GM18868 (cell line): ENCODE measurements around the gene RAP2A.
A peak's percentile ranks its signal among the peaks of the same experiment; 100 is the strongest.

Experiments used
- ATAC-seq: cut with Tn5 transposase; IDR thresholded peaks from one replicate; pipeline ENCODE4 v1.9.1; 2021; ENCODE audit warnings: mild to moderate bottlenecking, moderate library complexity; ENCODE audit not compliant: unreplicated experiment

The RAP2A gene

DNA sequence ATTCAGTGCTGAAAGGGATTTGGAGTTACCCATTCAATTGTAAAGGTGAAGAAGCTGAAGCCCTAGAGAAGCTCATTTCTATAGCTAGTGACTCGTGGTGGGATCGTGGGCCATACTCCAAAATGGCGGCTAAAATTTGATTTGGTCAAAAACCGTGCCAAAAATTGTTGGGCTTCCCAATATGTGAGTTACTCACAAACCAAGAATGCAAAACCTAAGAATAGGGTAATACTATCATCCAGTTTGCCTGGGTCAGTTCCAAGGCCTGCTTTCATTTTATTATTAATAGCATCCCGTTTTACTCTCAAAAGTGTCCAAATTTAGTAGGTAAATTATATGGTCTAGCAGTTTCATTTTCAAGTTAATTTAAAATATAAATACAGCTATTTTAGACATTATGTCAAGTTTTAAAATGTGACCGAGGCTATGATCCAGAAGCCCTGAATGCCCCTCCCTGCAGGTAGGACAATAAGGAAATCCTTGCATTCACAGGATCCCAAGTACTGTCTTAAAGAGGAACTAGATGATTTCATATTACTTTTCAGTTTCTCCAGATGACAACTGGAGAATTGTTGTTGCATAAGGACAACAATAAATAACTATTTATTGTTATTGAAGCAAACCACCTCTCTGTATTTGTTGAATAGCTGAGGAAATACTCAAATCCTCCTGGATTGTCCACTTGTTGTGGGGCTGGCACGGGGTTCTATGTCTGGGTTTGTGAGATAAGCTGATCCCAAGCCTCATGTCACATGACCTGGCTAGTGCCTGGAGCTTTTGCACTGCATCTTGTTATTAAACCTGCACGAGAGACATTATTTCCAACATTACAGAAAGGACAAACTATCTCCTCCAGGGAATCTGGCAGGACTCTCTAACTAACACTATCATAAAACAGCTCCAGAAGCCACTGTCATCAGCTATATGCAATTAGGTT lies 11.6 kb upstream of the RAP2A start:
- no peak for ATAC-seq

DNA sequence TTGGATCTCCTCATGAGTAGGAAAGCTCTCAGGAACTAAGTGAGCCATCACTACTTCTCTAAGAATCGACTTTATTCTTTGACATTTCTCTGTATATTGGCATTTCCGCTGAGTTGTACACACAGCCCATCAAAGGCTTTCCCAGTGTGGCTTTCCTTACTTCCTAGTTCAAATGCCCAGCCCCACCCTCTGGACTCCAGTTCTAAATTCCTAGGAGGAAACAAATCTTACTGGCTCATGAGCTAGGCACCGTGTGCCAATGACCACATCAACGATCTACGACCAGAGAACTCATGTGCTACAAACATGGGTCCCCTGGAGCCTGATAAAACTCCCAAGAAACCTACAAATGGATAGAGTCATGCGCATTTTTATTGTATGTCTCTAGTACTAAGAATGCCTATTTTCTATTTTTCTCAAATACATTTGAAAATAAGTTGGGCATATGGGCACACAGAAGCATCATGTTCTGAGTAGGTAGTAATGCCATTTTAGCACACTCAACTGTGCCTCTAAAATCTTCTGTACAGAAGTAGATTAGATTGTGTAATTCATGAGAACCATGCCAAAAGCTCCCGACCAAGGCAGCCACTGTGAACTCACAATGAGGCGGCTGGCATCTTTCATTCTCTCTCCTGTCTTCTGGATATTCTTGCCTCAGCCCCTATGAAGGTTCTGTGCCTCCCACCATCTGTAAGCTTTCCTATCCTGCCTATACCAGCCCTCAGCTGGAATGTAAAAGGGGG lies 10.5 kb upstream of the RAP2A start:
- no peak for ATAC-seq

DNA sequence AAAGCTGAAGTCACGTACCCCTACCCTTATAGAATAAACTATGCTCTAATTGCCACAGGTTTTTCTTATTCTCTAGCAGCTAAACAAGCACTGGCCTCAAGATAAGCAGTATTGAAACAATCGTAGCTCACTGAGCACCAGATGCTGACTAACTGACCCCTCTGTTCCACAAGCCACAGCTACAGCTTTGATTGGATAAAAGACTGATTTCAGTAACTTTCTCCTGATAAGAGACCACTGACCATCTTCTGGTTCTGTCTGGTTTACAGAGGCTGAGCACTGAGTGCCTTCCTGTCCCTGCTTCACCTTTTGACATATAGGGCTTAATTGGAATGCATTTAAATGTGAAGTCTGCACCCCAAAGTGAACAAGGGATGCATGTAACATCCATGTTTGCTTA lies 8.4 kb upstream of the RAP2A start:
- no peak for ATAC-seq

DNA sequence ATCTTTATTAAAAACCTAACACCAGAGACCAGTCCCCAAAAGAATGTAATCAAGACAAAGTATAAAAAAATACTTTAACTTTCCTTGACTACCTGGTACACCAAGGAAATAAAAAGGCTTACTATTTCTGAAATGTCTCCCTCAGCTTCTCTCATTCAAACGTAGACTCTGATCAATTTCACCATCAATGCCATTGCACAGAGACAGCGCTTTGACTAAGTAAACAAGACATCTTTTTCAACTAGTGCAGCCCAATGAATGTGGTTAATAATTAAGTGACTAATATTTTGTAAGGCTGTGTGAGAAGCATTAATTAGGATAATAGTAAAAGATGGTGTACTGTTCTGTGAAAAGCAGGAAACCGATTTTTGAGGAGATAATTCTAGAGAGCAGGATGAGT lies 7.3 kb upstream of the RAP2A start:
- ATAC-seq = no peak

DNA sequence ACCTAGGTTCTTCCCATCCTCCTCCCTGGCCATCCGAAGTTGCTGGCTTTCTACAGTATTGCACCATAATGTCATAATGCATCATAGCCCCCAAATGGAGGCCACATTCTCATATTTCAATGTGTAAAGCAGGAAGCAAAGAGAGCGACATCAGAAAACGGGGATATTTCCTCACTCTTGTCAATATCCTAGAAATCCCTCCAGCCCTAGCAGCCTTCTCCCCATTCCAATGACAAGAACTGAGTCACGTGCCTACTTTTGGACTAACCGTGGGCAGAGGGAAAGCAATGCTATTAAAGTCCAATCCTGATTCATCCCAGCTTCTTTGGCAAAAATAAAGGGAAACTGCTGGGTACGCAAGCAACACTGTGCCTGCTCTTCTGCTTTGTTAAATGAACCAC lies 4.3 kb upstream of the RAP2A start:
- ATAC-seq = no peak

DNA sequence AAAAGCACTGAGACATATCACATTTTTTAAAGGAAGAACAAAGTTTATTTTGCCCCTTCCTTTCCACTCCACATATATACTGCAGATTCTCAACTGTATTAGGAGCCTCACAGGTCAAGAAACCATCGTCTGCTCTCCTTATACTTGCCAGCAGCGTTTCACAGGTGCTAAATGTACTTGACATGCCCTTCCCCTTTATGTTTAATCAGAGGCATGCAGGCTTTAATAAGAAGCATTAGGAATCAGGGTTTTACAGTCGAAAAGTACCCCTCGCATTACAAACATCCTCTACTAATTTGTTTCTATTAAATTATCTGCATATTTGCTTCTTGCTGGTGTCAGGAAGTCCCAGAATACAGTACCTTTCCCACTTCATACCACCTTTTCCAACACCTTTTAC lies 3.7 kb upstream of the RAP2A start:
- no peak for ATAC-seq

DNA sequence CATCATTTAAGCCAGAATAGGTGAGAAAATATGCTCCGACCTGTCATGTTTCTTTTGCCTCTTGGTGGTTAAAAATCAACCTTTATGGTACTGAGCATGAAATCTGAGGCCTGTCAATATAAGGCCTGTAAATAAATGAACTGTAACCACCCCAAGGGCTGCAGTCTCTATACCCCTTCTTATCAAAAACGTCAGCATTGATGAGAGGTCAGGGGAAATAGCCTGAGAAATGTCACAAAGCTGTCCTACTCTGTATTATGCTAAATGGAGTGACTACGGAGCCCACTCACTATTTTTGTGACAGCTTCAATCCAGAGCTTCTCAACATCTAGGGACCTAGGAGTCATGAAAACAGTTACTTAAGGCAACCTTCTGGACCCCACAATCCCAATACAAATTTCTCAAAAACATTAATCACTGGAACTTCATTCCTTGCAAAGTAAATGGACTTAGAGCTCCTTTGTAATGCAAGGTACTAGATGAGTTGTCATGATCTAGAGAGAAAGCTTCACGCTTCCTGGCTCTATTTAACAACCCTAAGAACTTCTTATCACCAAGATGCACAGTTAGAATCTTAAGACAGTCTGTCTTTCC lies 2.7 kb upstream of the RAP2A start:
- no peak for ATAC-seq

DNA sequence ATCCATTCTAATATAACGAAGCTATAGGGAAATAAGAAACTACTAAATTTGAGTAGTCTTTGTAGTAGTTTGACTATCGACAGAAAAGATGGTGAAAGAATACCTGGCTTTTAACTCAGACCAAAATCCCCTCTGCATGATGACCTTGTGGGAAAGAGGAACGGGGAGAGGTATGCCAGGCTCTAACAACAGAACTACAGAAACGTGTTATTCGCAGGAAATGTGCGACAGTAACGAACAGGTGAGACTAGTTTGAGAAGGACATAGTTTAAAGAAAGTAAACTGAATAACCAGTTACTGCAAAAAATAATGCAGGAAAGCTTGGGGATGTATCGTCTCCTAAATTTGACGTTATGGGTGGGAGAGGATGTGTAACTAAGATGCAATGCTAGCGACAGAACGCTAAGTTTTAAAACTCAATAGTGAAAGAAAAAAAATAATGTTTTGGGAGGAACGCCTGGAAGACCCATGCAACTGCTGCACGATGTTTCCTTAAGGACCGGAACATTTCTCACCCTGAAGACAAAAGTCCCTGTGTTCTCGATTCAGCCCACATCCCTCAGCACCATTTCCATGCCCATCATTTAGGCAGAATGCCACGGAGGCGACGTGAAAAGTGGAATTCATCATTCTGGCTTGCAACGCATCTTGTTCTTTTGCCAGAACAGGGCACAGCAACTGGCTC lies 1.6 kb upstream of the RAP2A start:
- no peak for ATAC-seq

DNA sequence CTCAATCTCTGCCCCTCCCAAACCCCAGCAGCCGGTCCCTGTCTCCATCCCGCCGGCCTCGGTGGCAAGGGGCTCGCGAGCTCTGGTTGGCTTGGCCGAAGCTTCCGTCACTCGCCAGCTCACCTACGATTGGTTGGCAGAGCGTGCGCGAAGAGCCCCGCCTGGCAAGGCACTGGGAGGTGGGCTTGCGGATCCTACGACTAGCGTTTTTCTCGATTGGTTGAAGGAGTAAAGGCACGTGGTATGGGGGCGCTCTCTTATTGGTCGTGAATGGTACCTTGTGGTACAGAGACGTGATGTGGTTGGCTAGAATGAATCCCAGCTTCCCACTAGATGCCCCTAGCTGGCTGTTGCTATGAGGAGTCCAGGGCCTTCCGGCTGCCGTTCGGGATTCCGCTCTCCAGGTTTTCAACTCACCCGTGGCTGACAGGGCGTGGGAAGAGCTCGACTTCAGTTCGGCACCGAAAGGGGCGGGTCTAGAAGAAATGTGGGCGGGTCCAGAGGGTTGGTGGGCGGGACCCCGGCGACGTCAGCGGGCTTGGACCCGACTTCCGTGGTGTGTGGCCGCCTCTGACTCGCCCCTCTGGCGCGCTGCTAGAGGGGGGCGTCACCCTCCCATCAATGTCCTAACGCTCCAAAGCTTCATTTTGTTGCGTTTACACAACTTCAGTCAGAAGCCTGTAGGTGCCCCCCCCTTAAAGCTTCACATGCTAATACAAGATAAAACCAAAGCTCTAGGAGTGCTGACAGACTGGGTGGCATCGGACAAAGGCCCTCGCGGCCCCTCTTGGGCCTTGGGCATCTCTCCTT lies 847 bp upstream of the RAP2A start:
- ATAC-seq = peak; percentile 74

DNA sequence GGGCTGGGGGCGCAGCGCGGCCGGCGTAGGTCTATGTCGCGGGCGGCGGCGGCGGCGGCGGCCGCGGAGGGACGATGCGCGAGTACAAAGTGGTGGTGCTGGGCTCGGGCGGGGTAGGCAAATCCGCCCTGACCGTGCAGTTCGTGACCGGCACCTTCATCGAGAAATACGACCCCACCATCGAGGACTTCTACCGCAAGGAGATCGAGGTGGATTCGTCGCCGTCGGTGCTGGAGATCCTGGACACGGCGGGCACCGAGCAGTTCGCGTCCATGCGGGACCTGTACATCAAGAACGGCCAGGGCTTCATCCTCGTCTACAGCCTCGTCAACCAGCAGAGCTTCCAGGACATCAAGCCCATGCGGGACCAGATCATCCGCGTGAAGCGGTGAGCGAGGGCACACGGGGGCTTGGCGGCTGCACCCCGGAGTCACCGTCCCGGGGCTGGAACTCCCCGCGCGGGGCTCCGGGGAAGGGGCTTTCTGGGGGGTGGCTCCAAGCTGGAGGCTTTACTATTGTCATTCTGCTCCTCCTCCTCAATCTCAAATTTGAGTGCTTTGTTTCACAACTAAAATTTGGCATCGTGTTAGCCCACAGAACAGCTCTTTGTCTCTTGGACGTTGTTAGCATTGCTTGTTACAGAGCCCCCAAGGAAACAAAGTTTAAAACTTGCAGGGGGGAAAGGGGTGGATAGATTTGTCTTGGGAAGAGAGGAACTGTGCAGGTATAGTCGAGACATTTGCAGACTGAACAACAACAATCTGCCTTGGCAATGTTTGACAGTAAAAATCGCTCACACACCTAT lies 630 bp downstream of the RAP2A start:
- ATAC-seq = peak; percentile 1

DNA sequence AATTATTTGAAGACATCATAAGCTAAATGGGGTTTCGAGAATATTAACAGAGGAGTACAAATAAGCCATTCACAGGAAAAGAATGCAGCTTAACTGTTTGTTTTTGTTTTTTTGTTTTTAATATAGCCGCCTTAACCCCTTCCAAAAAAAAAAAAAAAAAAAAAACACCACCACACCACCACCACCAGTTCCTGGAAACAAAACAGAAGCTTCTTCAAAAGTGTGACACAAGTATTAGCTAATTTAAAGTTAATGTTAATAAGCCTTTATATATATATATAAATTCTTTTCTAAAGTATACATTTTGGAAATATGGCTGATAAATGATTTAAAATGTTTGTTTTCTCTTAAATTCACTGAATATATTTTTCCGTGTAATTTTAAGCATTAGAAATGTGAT lies 1.4 kb downstream of the RAP2A start:
- no peak for ATAC-seq

DNA sequence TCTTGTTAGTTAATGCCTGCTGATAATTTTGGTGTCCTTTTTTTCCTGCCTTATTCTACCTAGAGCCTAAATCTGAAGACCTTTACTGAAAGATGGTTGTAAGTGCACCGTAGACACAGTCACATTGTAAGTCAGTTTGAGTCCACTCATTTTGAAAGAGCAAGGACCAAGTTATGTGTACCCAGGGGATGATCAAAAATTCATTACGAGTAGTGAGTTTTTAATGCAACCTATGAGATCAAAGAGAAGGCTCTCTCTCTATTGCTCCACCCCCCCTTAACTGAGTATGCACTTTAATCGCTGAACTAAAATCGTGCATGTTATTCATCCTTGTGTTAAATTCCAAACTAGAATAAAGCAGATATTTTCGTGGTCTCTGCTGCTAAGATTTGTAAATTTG lies 1.8 kb downstream of the RAP2A start:
- peak; percentile 1 for ATAC-seq

DNA sequence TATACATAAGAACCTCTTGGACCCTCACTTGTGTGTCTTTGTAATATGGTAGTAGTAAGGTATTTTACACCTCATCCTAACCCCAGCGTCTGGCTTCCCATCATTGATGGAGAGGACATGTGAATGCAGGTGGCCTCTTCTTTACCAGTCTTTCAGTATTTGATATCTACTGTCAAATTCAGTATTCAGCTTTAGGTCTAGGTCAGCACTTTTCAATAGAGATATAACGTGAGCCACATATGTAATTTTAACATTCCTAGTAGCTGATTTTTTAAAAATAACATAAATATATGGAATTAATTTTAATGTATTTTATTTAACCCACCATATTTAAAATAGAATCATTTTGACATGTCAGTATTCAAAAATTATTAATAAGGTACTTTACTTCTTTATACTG lies 2.9 kb downstream of the RAP2A start:
- no peak for ATAC-seq

DNA sequence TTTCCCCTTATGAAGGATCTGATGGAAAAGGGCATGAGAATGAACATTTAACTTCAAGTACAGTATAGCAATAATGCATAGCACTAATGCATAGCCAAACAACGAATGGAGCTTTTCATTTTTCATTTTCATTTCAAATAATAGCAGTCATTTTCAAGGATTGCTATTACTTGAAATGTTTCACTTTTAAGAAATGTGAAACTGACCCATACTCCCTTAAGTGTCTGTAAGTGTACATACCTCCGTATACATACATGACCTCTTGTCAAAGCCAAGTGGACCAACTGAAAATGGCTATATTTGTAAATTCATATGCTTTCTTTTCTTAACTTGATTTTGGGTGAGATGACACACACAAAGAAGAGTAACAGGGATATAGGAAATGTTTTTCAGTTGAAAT lies 3.8 kb downstream of the RAP2A start:
- ATAC-seq = no peak

DNA sequence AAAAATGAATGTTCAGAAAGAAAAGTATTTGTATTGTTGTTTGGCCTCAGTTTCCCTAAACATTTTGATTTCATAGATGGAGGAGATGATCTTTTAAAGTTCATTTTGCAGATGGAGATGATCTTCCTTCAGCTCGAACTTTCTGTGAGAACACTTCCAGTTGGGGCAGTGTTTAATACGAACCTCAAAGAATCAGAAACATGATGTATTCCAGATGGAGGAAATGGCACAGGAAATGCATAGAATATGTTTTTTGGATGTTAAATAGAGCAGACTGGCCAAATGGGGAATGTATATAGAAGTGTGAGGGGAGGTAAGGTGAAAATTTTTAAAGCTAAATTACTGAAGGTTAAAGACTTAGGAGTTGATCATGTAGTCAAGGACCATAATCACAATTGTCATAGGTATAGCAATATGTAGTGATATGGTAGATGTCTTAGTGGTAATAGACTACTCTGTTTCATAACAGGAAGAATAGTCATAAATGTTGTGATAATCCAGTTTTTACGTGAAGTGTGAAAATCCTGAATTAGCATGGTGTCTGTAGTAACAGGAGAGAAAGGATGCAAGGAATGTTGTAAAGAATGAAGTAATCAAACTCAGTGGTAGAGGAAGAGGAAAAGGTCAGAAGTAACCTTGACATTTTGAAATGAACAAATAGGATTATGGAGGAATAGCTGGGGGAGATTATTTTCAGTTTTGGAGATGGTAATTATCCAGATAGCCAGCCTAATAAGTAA lies 5.1 kb downstream of the RAP2A start:
- no peak for ATAC-seq

DNA sequence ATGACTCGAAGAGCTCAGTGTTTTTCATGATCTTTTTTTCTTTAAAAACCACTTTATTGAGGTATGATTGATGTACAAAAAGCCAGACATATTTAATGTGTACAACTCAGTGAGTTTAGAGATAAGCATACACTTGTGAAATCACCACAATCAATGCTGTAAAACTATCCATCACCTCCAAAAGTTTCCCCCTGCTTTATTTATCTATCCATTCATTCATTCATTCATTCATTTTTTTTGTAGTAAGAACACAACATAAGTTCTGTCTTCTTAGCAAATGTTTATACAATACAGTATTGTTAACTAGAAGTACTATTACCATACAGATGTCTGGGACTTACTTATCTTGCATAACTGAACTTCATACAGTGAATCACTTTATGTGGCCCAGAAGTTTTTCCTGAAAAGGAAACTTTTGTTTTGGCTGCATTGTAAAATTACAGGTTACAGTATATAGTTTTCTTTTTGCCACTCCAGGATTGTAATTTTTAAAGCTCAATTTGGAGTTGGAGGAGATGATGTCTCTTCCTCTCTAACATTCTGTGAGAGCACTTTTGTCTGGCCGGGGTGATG lies 6.7 kb downstream of the RAP2A start:
- no peak for ATAC-seq

DNA sequence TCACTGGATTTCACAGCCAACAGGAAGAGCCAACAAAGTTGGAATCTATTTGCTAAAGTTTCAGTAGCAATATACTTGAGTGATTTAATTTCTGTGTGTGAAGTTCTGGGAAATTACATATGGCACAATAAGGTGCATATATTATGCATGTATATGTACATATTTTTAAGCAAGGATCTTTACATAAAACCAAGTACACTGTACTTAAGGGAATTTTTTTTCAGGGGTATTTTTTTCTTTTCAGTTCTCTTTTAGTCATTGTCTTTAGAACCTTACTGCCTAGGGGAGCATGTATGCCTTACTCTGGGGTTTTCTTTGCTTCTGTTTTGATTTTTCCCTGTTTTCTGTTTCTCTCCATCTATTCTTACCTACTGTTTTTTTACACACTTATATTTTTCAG lies 7.4 kb downstream of the RAP2A start:
- peak; percentile 83 for ATAC-seq

DNA sequence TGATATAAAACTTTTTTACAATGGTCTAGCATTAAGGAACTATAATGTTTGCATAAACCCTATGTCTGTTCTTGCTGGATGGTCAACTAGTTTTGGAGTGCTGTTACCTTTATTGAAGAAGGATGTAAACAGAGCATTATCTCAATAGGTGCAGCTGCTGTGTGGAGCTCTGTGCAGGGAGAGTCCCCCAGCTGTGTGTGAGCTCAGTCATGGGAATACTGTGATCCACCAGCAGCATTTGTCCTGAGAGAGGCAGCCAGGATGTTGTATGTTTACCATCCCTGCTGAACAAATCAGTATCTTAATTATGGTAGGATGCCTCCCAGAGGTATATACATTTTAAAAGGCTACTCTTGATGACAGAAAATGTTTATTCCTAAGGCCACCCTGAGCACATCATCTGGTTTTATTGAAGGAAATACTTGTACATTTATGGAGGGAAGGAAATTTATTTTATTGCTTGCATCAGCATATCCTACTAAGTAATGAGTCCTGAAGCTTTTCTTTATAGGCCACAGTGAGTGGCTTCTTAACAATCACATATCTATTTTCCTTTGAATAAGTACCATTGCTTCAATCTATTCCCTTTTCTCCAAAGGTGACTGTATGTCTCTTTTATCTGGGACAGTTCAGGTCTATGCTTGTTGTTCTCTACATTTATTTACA lies 11.7 kb downstream of the RAP2A start:
- ATAC-seq = no peak
